Fibroblast of mammary gland (primary cell): Measurements from ENCODE around the gene NELFCD.

Source experiments
- DNase-seq: peaks from one replicate; pipeline ENCODE4 v3.0.0-alpha.2; 2010; ENCODE audit warnings: low read depth
- H3K4me3 ChIP-seq: 2 replicates; pipeline ENCODE4 v1.5.1; 2011; ENCODE audit warnings: low read depth, mild to moderate bottlenecking, low read length, moderate library complexity; ENCODE audit not compliant: control insufficient read depth
- TF ChIP-seq, protein P1 (sequence below): conservative IDR thresholded peaks from 2 replicates; pipeline ENCODE4 v1.5.1; 2011; ENCODE audit warnings: low read depth, low read length, inconsistent platforms; ENCODE audit not compliant: control insufficient read depth, insufficient read depth

NELFCD gene, protein sequence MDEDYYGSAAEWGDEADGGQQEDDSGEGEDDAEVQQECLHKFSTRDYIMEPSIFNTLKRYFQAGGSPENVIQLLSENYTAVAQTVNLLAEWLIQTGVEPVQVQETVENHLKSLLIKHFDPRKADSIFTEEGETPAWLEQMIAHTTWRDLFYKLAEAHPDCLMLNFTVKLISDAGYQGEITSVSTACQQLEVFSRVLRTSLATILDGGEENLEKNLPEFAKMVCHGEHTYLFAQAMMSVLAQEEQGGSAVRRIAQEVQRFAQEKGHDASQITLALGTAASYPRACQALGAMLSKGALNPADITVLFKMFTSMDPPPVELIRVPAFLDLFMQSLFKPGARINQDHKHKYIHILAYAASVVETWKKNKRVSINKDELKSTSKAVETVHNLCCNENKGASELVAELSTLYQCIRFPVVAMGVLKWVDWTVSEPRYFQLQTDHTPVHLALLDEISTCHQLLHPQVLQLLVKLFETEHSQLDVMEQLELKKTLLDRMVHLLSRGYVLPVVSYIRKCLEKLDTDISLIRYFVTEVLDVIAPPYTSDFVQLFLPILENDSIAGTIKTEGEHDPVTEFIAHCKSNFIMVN

DNA sequence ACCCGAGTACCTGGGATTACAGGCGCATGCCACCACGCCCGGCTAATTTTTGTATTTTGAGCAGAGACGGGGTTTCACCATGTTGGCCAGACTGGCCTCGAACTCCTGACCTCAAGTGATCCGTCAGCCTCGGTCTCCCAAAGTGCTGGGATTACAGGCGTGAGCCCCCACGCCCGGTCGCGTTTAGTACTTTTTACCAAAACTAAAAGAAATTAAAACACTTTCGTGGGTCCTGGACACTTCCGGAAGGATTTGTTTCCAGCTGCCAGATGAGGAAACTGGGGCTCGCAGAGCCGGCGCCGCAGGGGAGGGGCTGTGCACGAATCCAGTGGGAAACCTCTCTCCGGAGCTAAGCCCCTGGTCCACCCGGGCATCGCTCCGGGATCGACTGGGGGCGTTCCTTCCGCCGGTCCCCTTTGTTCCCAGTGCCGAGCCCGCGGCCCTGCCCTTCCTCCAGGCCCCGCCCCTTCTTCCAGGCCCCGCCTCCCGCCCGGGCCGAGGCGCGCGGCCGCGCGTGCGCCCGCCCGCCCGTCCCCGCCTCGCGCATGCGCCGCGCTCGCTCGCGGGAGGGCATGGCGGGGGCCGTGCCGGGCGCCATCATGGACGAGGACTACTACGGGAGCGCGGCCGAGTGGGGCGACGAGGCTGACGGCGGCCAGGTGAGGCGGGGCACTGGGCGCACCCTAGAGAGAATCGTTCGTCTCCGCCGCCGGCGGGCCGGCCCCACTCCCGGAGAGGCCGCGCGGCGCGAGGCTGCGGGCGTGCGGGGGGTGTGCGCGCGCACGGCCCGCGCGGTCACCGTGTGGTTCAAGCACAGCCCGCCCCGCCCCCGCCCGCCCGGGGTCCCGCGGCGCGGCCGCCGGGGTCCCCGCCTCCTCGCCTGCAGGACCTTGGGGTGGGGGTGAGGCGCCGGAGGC lies at the start of gene NELFCD:
Gene NELFCD (plus strand): TSS at position 546 of the 917 bp plus-strand sequence. CDS start 54 bp downstream, at position 600.
- TF ChIP-seq, protein P1, sequence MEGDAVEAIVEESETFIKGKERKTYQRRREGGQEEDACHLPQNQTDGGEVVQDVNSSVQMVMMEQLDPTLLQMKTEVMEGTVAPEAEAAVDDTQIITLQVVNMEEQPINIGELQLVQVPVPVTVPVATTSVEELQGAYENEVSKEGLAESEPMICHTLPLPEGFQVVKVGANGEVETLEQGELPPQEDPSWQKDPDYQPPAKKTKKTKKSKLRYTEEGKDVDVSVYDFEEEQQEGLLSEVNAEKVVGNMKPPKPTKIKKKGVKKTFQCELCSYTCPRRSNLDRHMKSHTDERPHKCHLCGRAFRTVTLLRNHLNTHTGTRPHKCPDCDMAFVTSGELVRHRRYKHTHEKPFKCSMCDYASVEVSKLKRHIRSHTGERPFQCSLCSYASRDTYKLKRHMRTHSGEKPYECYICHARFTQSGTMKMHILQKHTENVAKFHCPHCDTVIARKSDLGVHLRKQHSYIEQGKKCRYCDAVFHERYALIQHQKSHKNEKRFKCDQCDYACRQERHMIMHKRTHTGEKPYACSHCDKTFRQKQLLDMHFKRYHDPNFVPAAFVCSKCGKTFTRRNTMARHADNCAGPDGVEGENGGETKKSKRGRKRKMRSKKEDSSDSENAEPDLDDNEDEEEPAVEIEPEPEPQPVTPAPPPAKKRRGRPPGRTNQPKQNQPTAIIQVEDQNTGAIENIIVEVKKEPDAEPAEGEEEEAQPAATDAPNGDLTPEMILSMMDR: no peak
- DNase-seq: peak; percentile 68
- peak within 1 kb of the TSS; percentile 86 for H3K4me3 ChIP-seq

DNA sequence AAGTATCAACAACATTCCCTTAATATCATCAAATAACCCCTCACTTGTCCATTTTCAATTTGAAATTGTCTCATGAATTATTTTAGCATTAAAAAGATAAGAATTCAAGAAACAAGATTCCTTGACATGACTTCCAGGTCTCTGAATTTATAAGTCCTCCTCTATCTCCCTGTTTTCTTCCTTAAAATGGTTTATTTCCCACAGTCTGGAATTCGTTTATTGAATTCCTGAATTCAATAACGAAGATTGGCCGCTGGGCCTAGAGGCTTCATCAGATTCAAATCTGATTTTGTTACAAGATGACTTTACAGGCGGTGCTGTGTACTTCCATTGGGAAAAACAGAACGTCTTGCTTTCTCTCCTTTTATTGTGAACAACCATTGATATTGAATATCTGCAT lies 48.9 kb upstream of the NELFCD start:
- no peak overlapping the region for H3K4me3 ChIP-seq
- no peak for DNase-seq
- TF ChIP-seq, protein P1: no peak

DNA sequence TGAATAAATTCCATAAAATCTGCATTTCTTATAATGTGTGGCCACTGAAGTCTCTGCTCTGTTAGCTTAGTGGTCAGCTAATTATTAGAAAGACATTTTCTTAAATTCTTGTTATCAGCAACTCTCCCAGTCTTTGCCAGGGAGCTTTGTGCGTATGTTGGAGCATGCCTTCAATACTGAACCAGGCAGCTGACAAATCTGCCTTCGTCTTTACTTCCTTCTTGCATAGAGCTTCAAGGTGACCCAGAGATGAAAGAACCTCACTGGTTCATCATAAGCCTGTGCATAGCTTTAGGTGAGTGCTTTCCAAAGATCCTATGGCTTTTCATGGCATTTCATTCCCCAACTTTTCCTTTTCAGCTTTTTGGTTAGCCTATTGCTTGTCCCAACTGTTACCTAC lies 43.0 kb upstream of the NELFCD start:
- H3K4me3 ChIP-seq: no peak overlapping the region
- DNase-seq: no peak
- TF ChIP-seq, protein P1: no peak

DNA sequence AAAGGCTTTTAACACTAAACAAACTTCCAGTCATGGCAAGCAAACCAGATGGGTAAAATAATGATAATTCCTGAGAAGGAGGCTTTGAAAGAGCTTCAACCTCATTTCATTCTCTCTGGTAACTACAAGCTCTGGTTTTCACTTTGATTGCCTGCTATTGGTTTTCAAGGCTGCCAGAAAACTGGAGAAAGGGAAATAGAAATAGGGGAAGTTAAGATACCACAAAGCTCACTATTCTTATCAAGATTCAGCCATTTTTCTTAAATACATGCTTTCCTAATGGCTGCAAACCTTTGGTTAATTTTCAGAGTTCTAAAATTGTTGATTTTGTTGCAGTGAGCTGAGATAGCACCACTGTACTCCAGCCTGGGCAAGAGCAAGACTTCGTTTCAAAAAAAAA lies 42.5 kb upstream of the NELFCD start:
- TF ChIP-seq, protein P1: no peak
- no peak for DNase-seq

DNA sequence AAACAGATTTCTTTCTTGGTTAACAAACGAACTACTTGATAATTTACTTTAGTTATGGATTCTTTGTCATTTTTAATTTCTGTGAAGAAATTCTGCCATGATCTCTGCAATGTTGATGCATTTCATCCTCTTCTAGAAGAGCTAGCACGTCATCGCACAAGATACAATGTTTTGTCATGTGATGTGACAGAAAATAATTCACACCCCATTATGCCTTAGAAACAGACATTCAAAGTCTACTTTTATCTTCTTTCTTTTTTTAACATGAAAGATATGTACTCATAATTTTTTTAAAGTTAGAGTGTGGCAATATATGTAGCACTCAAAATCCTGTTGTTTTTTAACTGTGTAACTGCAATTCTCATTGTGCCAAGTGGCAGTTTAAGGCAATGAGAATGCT lies 39.6 kb upstream of the NELFCD start:
- DNase-seq: no peak
- TF ChIP-seq, protein P1: no peak
- H3K4me3 ChIP-seq: no peak overlapping the region

More for the DNA sequence above, 42.5 kb upstream of the NELFCD start:
- H3K4me3 ChIP-seq: no peak overlapping the region

DNA sequence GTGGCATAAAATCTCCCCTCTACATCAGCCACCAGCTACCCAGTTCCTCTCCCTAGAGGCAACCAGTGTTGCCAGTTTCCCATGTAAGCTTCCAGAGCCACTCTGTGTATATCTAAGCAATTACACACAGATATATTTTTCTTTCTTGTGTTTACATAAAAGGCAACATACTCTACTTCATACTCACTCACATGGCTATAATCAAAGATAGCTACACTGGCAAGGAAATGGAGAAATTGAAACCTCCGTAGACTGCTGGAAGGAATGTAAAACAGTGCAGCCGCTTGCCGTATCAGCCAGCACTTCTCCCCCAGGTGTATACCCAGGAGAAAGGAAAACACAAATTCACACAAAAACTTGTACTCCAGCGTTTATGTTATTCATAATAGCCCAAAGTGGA lies 38.5 kb upstream of the NELFCD start:
- DNase-seq: no peak
- TF ChIP-seq, protein P1: no peak
- no peak overlapping the region for H3K4me3 ChIP-seq
